HL-60/S4 (cell line): ENCODE results near the gene KL.

Experiments used
- in situ Hi-C: fragments of 300-500 bp; cut with MboI; formaldehyde crosslinking; loops from 2 replicates; pipeline ENCODE4 v1.14.3; 2022; ENCODE audit warnings: low sequenced_read_pairs

Gene KL

GRCh38 chr13:33033986-33034385, 17.8 kb downstream of the KL start:
- in situ Hi-C loops: no loop called here

- in situ Hi-C loops: no loop called here
Observed at GRCh38 chr13:33034882-33035520, 18.8 kb downstream of the KL start.

- in situ Hi-C loops: no loop called here
Observed at GRCh38 chr13:33037673-33038072, 21.4 kb downstream of the KL start.

- in situ Hi-C loops: no loop called here
Observed at GRCh38 chr13:33040090-33040489, 23.9 kb downstream of the KL start.

- in situ Hi-C loops: no loop called here
Observed at GRCh38 chr13:33045851-33046592, 29.8 kb downstream of the KL start.

GRCh38 chr13:33050161-33050560, 33.9 kb downstream of the KL start:
- in situ Hi-C loops: no loop called here

- in situ Hi-C loops: no loop called here
Observed at GRCh38 chr13:33051632-33052031, 35.4 kb downstream of the KL start.

- in situ Hi-C loops: no loop called here
Observed at GRCh38 chr13:33052506-33053280, 36.5 kb downstream of the KL start.

GRCh38 chr13:33053397-33054066, 37.3 kb downstream of the KL start:
- in situ Hi-C loops: no loop called here

GRCh38 chr13:33057019-33057780, 41.0 kb downstream of the KL start:
- in situ Hi-C loops: no loop called here

GRCh38 chr13:33058776-33059327, 42.6 kb downstream of the KL start:
- in situ Hi-C loops: no loop called here

GRCh38 chr13:33060815-33061214, 44.6 kb downstream of the KL start:
- in situ Hi-C loops: no loop called here

- in situ Hi-C loops: no loop called here
Observed at GRCh38 chr13:33066329-33066728, 50.1 kb downstream of the KL start.

GRCh38 chr13:33069365-33069764, 53.1 kb downstream of the KL start:
- in situ Hi-C loops: no loop called here

GRCh38 chr13:33070713-33071112, 54.5 kb downstream of the KL start:
- in situ Hi-C loops: no loop called here

- in situ Hi-C loops: no loop called here
Observed at GRCh38 chr13:33072282-33072681, 56.1 kb downstream of the KL start.

- in situ Hi-C loops: no loop called here
Observed at GRCh38 chr13:33072759-33073158, 56.5 kb downstream of the KL start.

- in situ Hi-C loops: no loop called here
Observed at GRCh38 chr13:33073338-33073737, 57.1 kb downstream of the KL start.

- in situ Hi-C loops: no loop called here
Observed at GRCh38 chr13:33076001-33076992, 60.1 kb downstream of the KL start.
